Measurements from ENCODE around the gene AGAP1. TPM values are rescaled to one million over a fixed set of nuclear protein-coding genes. Genes with fewer than 3 reads are reported as not detected.

AGAP1 gene
- total RNA-seq, 1 donor from 2014 or later = 10.5 TPM

DNA sequence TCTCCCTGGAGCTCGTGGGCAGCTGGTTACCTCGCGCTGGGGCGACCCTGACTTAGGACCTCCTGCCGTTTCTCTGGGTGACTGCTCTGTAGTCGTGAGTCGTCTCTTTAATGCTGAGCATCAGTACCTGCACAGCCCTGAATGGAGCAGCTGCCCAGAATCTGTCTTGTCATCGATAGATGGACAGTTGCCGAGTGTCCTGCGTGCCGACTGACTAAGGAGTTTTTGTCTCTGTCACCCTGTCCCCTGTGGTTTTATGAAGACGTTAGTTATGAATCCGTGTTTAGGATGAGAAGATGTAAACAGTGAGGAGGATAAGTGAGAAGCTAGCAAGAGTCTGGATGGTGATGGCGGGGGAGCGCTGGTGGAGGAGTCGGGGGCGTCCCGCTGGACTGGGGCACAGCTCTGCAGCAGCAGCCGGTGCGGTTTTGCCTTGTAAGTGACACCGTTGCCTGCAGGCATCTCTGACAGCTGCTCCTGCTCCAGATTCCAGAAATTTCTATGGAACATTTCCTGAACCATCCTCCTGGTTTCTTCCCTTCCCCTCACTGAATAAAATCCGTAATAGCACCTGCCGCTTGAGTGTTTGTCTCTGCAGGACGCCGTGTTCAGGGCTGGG lies 13.3 kb downstream of the AGAP1 start:
- no peak for ATAC-seq
- DNase-seq (ENCODE audit: low spot score) = no peak

DNA sequence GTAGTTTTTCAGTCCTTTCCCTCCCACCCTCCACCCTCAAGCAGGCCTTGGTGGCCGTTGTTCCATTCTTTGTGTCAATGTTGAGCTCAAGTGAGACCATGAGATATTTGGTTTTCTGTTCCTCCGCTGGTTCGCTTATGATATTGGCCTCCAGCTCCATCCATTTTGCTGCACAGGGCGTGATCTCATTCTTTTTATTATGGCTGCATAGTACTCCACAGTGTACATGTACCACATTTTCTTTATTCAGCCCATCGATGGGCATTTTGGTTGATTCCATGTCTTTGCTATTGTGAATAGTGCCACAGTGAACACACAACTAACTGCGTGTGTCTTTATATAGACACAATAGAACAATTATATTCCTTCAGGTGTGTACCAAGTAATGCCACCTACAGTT lies 14.1 kb downstream of the AGAP1 start:
- no peak for ATAC-seq
- no peak for DNase-seq (ENCODE audit: low spot score)

DNA sequence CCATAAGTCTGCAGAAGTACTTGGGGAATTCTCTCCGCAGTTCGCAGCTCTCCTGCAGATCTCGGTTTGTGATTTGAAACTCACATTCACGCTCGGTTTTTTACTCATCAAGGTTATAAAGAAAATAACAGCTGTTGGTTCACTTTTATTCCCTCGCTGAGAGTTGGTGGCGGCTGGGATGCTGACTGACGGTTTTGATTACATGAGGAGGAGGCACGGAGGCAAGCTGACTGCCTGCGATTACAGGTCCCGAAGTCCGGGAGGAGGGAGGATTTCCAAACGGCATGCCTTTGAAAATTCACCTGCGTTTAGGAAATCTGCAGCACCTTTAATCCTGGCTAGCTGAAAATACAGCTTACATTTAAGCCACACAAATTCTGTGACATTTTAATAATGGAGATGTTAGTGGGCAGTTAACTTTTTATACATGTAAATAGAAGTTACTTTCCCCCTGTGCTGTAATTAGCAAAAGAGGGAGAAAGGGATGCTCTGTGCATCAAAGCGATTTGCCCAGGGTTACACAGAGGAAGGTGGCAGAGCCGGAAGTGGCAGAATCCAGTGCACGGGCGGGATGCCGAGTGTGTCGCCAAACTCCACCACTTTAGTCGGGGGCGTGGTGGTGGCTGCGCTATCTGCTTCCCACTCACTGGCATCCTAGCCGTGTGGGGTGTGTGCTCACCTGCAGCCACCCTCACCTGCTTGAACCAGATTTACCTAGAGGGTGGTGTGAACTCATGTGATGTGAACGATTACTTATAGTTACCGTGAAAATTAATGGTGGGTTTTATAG lies 14.7 kb downstream of the AGAP1 start:
- ATAC-seq (no peak), DNase-seq (ENCODE audit: low spot score) (no peak)

DNA sequence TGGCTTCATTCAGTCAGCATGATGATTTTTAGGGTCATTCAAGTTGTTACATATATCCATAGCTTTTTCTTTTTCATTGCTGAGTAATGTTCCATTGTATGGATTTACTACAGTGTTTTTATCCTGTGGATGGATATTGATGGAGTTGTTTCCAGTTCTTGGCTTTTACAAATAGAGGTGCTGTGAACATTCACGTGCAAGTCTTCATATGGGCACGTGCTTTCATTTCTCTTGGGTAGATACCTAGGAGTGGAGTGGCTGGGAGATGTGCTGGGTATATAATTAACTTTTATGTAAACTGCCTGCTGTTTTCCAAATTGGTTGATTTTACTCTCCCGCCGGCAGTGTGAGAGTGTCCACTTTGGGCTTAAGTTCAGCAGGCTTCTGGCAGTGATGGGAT lies 16.5 kb downstream of the AGAP1 start:
- DNase-seq (ENCODE audit: low spot score) (no peak), ATAC-seq (peak; percentile 26)

DNA sequence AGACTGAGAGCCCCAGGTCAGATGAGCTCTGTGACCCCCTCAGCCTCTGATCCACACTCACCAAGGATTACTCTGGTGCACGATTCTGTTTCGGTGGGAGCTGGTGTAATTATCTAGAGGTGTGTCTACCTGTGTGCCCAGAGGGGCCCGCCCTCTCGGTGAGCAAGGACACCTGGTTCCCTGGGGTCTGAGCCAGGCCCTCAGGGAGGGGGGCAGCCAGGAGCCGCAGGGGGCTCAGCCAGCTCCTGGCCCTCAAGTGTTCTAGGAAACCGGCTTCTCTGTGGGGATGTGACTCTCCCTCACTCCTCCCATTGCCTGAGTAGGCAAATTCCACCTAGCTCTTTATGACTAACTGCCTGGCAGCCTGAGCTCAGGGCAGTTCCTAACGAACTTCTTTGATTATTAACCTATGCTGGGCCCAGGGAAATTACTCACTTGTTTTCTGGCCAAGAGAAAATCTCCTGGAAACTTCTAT lies 17.4 kb downstream of the AGAP1 start:
- ATAC-seq (peak; percentile 56), DNase-seq (ENCODE audit: low spot score) (no peak)

DNA sequence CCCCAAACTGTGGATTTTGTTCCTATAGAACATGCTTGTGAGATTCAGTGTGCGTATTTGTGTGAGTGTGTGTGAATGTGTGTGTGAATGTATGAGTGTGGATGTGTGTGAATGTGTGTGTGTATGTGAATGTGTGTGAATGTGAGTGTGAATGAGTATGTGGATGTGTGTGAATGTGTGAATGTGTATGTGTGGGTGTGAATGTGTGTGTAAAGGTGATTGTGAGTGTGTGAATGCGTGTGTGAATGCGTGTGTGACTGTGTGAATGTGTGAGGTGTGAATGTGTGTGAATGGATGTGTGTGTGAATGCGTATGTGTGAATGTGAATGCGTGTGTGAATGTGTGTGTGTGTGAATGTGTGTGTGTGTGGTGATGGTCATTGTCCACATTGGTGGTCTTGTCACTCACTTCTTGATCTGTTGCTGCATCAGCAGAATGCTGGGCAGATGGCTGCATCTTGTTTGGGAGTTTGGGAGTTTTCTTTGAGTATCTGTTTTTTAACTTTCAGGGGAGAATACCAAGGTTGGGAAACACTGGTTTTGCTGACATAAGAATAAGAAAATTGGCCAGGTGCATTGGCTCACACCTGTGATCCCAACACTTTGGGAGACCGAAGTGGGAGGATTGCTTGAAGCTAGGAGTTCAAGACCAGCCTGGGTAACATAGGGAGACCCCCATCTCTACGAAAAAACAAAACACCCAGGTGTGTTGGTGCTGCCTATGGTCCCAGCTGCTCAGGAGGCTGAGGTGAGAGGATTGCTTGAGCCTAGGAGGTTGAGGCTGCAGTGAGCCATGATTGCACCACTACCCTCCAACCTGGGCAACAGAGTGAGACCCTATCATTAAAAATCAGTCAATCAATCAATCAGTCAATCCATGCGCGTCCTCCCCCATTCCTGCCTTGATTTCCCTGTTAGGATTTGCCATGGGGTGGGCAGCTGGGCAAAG lies 18.2 kb downstream of the AGAP1 start:
- DNase-seq (ENCODE audit: low spot score) (no peak), ATAC-seq (no peak)

DNA sequence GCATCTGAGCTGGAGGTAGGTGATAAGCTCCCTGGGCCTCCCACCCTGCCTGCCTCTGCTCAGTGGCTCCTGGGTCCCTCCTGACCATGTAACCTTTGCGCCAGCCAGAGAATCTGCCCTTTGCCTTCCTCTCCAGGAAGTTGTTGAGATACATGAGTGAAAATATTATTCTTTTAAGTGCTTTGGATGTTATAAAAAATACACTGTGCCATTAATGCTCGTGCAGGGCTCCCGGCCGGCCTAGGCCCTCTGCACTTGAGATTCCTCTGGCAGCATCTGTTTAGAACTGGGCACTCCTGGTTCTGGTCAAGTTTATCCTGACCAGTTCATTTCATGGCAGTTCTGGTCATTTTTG lies 18.8 kb downstream of the AGAP1 start:
- DNase-seq (ENCODE audit: low spot score) = no peak
- no peak for ATAC-seq

DNA sequence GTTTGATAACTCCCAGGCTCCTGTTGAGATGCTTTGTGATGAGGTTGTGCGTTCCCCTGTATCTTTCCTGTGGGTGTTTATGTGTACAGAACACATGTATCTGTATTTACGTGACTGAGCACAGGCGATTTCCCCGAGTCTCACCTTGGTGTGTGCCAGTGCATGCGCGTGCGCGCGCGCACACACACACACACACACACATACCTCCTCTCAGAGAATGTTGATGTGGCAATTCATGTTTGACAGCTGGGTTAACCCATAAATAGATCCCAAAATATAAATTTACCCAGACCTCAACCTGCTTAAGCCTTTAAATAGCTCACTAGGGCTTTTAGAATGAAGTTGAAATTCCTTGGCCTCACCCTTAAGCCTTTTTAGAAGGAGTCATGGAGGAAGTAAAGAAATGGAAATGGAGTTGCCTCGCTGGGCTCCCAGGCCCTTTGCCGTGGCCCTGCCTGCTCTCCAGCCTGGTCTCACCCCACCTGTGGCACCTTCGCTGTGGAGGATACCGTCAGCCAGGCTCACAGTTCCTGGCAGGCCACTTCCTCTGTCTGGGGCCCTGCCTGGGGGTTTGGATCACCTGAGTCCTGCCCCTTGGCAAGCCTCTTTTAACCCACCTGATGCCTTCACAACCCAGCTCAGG lies 20.3 kb downstream of the AGAP1 start:
- ATAC-seq = no peak
- no peak for DNase-seq (ENCODE audit: low spot score)

DNA sequence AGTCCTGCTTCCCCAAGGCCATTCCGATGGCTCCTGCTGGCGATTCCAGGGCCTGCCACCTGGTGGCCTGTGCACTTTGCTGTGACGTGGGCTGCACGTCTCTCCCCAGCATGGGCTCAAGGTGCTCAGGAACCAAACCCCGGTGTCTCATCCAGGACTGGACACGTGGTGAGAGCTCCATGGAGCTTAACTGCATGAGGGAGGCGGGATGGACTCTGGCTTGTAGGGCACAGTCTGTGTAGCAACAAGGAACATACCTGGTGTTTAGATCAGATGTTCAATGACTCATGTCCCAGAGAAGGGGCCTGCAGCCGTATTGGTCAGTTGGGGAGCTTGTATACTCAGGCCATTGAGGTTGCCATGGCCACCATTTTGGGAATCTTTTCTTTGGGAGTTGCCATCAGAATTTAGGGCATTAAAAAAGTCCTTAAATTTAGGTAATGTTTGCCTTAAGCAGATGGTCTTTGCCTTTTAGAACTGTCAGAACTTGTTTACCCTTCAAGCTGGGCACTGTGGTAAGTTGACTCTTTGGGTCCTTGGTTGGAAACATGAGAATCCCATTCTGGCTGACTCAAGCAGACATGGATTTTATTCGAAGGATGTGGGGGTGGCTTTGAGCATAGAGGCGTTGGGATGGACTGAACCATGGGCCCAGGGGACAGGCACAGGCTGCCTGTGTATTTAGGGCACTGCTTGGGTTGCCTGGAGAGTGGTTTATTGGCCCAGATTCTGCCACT lies 21.0 kb downstream of the AGAP1 start:
- ATAC-seq (peak; percentile 84), DNase-seq (ENCODE audit: low spot score) (peak; percentile 82)

DNA sequence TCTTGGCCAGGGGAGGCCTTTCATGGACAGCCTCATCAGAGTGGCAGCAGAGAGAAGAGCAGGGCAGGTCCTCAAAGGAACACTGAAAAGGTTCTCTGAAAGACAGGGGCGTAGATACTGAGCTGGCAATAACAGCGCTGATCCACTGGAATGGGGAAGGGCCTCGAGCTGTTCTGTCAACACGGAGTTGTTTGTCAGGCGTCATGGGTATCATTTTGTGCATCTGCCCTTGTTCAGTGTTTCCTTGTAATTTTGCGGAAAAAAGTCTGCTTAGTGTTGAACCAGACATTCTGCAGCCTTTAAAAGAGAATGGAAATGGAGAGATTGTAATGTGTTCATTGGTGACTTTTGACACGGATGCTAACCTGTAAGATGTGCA lies 21.5 kb downstream of the AGAP1 start:
- no peak for ATAC-seq
- DNase-seq (ENCODE audit: low spot score) = no peak

DNA sequence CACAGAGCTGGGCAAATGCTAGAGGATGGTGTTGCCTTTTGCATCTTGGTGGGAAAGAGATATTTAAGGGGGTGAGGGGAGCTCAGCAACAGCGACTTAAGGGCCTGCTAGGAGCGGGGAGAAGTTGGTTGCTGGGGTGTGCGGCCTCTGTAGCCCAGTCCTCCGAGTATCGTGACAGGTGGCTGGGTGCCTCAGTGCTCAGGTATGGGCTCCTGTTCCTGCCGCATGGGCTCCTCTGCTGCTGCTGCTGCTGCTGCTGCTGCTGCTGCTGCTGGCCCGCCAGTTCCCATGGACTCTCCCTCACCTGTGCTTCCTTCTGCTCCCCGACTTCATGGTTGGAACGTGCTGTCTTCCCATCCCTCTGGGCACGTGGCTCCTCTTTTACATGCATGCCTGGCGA lies 22.0 kb downstream of the AGAP1 start:
- ATAC-seq = no peak
- DNase-seq (ENCODE audit: low spot score) = no peak

DNA sequence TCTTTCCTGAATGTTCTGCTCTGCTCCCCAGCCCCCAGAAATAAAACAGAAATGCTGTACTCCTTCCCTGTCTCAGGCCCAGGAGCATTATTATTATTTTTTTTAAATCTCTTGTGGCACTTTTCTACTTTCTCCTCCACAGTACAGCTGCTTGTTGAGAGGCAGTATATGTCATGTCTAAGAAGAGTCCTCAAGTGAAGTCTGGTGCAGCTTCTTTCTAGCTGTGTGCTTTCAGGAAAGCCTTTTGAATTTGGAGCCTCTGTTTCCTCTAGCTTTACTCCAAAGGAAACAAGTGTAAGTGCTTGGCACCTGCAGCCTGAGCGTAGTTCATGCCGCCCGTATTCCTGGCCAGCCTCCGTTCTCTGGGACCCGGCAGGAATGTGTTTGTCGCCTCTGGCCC lies 22.4 kb downstream of the AGAP1 start:
- DNase-seq (ENCODE audit: low spot score) (no peak), ATAC-seq (no peak)

DNA sequence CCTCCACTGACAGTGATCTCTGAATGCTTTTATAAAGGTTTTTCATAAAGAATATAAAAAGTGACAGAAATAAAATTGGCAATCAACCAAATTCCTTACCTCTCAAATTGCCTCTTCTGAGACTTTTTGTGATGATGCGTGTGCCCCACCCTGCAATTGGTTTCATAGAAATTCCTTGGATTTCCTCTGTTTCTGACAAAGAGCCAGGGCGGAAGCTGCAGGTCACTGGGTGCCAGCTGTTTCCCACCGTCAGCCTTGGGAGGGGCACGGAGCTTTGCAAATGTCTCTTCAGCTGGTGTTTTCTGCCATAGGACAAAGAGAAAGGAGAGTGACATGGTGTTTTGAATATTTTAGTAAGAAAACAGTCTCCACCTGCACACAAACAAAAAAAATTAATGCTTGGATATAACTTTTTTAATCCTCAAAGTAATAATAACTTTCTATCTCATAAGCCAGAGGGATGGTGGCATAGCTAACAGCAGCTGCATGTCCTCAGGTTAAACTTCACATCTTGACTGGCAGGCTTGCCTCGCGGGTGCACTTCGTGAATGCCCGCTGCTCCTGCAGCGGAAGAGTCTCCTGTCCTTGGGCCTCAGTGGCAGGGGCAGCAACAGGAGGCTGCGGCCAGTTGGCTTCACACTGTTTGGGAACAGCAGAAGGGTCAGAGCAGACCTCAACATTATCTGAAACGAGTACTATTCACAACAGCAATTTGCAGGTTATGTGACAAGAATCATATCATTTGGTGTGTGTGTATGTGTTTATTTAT lies 24.7 kb downstream of the AGAP1 start:
- no peak for ATAC-seq
- DNase-seq (ENCODE audit: low spot score) = no peak

DNA sequence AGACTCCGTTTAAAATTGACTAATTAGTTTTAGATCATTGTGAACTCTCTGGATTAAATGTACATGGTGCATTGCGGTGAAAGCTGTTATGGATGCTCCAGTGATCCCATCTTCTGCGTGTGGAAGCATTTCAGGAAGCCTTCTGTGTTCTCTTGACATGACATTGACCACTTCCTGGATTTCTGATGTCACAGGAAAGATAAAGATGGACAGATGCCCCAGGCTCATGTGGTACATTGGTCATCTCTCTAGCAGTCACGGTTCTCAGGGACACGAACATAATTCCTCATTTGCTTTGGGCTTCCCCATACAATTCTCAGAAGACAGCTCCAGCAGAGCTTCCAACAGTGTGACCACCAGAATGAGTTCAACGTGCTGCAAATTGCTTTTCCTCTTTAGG lies 26.9 kb downstream of the AGAP1 start:
- ATAC-seq (no peak), DNase-seq (ENCODE audit: low spot score) (no peak)

DNA sequence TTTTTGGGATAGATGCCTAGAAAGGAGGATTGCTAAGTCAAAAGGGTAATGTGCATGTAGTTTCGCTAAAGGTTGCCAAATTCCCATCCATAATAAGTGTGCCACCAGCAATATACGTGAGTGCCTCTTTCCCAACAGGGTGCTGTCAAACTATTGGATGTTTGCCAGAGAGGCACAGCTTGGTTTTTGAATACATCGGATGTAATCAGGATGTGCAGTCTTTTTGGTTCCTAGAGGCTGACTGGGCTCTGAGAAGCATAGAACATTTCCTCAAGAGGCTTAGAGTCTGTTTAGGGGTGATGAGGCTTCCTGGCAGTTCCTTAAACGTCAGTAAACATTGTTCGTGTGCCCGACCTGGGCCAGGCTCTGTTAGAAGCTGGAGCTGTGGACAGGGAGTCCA lies 28.0 kb downstream of the AGAP1 start:
- peak; percentile 52 for ATAC-seq
- no peak for DNase-seq (ENCODE audit: low spot score)

DNA sequence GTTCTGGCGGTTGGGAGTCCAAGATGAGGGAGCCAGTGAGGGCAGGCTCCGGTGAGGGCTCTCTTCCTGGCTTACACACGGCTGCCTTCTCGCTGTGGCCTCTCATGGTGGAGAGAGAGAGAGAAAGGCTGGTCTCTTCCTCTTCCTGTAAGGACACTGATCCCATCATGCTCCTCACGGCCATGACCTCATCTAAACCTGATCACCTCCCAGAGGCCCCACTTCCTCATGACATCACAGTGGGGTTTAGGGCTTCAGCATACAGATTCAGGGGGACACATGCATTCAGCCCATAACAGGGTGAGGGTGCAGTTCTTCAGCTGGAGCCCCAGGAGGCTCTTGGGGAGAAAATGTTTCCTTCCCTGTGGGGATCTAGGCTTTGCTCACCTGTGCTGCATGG lies 29.2 kb downstream of the AGAP1 start:
- no peak for DNase-seq (ENCODE audit: low spot score)
- ATAC-seq = no peak

DNA sequence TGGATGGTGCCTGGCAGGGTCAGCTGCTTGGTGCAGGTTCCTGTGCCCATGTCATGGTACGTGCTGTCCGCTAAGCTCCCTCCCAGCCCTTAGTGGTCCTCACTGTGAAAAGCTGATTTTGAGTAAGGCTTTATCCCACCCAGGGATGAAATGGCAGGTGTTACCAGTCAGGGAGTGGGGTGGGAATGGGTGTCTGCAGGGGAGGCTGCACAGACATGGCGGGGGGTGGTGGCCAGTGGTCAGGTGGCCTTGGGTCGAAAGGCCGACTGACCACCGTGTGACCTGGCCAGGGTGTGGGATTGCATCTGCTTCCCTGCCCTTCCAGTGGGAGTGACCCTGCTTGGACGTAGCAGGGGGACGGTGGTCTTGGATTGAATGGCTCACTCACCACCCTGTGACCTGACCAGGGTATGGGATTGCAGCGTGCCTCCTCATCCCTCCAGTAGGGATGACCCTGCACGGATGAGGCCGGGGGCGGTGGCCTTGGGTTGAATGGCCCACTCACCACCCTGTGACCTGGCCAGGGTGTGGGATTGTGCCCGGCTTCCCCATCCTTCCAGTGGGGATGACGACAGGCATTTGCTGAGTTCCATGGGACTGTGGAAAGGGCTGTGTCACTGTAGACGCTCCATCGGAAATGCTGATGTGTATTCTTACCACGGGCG lies 29.8 kb downstream of the AGAP1 start:
- DNase-seq (ENCODE audit: low spot score) (no peak), ATAC-seq (no peak)

DNA sequence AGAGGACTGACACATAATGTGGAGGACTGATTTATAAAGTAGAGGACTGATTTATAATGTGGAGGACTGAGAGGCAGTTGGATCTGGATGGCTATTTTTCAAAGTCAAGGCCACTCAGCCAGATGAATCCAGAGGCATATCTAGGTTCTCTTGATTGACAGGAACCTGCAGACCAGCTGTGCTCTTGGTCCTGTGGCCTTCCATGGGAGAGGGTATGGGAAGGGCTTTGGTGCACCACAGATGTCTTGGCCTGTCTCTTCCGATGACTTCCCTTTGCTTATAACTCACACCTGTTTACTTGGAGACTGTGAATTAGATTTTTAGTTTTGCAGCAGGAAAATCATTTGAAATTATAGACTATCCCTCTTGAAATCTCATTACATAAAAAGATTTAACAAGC lies 32.3 kb downstream of the AGAP1 start:
- ATAC-seq = no peak
- no peak for DNase-seq (ENCODE audit: low spot score)

DNA sequence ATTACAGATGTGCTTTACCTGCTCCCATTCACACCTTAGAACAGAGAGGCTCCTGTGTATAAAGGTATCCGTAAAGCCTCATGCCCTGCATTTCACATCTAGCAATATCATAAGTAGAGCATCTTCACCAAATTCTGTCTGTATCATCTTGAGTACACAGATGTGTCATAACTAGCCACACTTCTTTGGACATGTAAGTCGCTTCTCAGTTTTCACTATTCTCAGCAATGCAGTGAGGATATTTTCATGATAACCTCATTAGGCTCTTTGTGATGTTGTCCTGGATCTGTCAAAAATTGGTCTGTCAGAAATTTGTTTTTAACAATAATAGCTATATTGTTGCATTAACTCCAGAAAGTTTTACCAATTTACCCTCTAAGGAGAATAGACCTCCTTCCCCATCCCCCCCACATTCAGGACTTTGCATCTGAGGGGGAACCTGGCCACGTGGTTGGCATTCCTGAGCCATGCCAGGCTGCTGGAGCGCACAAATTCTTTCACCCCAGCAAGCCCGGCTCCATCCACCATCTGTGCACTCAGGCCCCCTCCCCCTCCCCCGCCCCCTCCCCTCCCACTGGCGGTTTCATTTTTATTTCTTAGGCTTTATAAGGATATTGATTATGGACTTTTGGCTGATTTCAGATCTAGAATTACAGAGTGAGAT lies 34.1 kb downstream of the AGAP1 start:
- DNase-seq (ENCODE audit: low spot score) (no peak), ATAC-seq (no peak)

All from left lobe of liver (tissue), 2 donors.